Mesothelial cell of epicardium (in vitro differentiated cells): ENCODE data around the gene CARNS1. TPM values are rescaled to one million over a fixed set of nuclear protein-coding genes. Genes with fewer than 3 reads are reported as not detected.

Experiments
- DNase-seq, 2 experiments: peaks; one replicate each; pipeline ENCODE4 v3.0.0; 2021; ENCODE audit warnings: low spot score in 2 of 2; ENCODE audit not compliant: unreplicated experiment in 2 of 2
- H3K27ac Mint-ChIP-seq: 2 replicates; pipeline ENCODE4 v1.8.0; 2021; ENCODE audit warnings: mixed read lengths
- H3K27me3 Mint-ChIP-seq: 2 replicates; pipeline ENCODE4 v1.8.0; 2021; ENCODE audit warnings: low read depth, mixed read lengths
- H3K36me3 Mint-ChIP-seq: 2 replicates; pipeline ENCODE4 v1.8.0; 2021; ENCODE audit warnings: mixed read lengths
- H3K4me1 Mint-ChIP-seq: 2 replicates; pipeline ENCODE4 v1.8.0; 2021; ENCODE audit warnings: mixed read lengths
- H3K4me3 Mint-ChIP-seq: 2 replicates; pipeline ENCODE4 v1.8.0; 2021; ENCODE audit warnings: mild to moderate bottlenecking, moderate library complexity, mixed read lengths
- H3K9me3 Mint-ChIP-seq: 2 replicates; pipeline ENCODE4 v1.8.0; 2021; ENCODE audit warnings: mixed read lengths
- total RNA-seq: library from RNA; stranded (reverse); gene quantifications from 3 replicates; pipeline ENCODE4 v1.2.1, GENCODE V29; 2021
- TF ChIP-seq, protein P1 (sequence below): fragments of 200-600 bp; sonication (generic); IDR thresholded peaks from one replicate; pipeline ENCODE4 v1.5.0; 2021; ENCODE audit warnings: antibody characterized with exemption; ENCODE audit not compliant: unreplicated experiment

CARNS1 gene
- total RNA-seq, 1 donor from 2014 or later, result 21.1 TPM

DNA sequence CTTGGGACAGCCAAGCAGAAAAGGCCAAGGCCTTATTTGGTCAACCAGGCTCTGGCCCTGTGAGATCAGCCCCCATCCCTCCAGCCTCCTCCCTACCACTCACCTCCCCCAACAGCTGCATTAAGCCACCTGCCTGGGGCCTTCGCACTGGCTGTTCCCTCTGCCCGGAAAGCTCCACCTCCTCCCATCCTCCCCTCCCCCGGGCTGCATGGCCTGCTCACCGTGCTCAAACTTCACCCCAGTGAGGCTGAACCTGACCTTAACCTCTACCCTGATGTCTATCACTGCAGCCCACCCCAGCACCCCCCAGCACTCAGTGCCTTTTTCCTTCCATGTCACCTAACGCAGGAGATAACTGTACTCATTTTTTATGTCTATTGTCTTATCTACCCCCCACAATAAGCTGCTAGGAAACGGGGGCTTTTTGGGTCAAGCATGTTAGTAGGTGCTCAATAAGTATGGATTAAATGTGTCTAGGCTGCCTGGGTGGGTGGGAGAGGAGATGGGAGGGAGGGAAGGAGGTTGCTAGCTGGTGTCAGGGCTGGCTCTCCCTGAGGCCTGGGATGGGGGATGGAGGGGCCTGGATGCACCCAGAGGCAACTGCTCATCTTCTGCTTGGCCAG lies 21.1 kb downstream of the CARNS1 start:
- Mint-ChIP-seq H3K27ac (peak overlapping the region; percentile 21), H3K27me3 (no peaks in the 10 kb centered on the region), H3K36me3 (peaks cover 10% of the 10 kb centered on the region), H3K4me1 (peaks cover 3% of the 10 kb centered on the region), H3K9me3 (no peaks in the 10 kb centered on the region), H3K4me3 (no peak overlapping the region)
- TF ChIP-seq, protein P1, sequence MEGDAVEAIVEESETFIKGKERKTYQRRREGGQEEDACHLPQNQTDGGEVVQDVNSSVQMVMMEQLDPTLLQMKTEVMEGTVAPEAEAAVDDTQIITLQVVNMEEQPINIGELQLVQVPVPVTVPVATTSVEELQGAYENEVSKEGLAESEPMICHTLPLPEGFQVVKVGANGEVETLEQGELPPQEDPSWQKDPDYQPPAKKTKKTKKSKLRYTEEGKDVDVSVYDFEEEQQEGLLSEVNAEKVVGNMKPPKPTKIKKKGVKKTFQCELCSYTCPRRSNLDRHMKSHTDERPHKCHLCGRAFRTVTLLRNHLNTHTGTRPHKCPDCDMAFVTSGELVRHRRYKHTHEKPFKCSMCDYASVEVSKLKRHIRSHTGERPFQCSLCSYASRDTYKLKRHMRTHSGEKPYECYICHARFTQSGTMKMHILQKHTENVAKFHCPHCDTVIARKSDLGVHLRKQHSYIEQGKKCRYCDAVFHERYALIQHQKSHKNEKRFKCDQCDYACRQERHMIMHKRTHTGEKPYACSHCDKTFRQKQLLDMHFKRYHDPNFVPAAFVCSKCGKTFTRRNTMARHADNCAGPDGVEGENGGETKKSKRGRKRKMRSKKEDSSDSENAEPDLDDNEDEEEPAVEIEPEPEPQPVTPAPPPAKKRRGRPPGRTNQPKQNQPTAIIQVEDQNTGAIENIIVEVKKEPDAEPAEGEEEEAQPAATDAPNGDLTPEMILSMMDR, result no peak
- no peak for DNase-seq

DNA sequence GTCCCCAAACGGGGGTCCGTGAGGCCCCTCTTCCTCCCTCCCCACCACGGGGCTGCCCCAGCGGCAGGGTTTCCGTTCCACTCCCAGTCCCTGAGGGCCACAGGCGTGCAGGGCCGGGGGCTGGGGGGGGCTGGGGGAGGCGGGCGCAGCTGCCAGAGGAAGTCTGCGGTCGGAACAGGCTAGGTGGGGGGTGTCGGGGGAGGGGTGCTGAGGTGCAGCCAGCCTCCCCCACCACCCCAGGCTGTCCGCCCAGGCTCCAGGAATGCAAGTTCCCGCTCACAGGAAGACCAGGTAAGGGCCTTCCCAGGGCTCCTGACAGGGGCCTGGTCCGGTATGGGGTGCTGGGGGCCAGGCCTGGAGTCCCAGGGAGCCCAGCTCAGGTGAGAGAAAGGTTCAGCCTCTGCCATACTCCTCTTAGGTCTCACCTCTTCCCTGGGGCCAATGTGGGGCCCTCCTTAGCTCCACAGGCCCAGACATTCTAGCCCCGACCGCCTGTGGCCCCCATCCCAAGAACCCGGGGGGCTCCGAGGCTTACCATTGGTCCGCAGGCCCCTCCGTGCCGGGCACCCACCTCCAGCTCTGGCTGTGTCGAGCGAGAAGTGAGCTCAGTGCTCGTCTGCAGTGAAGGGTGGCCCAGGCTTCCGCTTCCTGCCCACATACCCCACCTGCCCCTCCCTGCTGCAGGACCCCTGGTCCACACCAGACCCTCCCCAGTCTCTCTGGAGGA lies 21.8 kb downstream of the CARNS1 start, which contains the start of gene PTPRCAP:
PTPRCAP (minus strand) TSS at position 601 of the 727 bp plus-strand sequence; CDS start at position 538, 63 bp downstream.
- Mint-ChIP-seq H3K27me3 (no peaks in the 10 kb centered on the region), H3K4me3 (no peak within 1 kb of the TSS), H3K36me3 (peaks cover 3% of the 10 kb centered on the region), H3K4me1 (peaks cover 3% of the 10 kb centered on the region), H3K27ac (peak within 1 kb of the TSS; percentile 34), H3K9me3 (no peaks in the 10 kb centered on the region)
- no peak for DNase-seq
- TF ChIP-seq, protein P1, result no peak

DNA sequence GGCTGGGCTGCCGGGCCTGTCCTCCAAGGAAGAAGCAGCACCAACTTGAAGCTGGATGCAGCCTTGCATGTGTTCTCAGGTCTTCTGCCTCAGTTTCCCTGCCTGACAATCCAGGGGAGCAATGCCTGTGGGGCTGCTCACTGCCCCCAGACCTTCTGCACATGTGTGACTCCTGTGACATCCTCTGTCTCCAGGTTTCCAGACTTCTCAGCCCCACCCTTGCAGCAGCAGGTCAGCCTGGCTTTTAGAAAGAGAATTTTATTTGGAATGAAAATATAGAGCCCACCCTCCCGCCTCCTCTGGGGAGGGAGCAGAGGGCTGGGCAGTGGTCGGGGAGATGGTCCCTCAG lies 22.3 kb downstream of the CARNS1 start:
- H3K4me3 Mint-ChIP-seq, result no peak overlapping the region

DNA sequence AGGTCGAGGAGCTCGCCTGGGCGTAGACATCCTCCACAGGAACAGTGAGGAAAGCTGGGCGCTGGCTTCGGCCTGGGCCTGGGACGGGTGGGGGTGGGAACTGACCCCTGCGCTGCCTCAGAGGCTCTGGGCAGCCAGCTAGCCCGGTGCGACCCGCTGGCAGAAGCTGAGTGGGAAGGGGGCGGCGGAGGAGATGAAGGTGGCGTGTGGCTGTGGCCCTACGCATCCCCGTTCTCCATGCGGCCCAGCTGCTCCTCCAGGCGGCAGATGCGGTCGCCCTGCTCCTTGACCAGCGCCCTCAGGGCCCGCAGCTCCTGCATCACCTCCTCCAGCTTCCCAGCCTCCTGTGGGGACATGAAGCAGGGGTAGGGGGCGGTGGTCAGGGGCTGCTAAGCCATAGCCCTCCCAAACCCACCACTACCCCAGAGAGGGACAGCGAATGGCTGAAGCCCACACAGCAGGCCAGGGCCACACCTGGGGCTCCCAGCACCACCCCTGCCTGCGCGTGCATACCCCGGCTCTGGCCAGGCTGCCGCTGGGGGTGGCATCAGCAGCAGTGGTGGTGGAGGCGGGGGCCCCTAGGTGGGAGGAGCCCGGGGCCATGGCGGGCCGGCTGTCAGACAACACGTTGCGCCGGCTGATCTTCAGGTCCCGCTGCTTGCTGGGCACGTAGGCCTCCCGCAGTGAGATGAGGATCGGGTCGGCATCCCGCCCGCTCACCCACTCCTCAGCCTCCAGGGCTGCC lies 22.9 kb downstream of the CARNS1 start:
- no peak for DNase-seq
- Mint-ChIP-seq H3K4me3 (no peak overlapping the region), H3K9me3 (no peaks in the 10 kb centered on the region), H3K27ac (no peak overlapping the region), H3K4me1 (peaks cover 9% of the 10 kb centered on the region), H3K36me3 (peaks cover 2% of the 10 kb centered on the region), H3K27me3 (no peaks in the 10 kb centered on the region)
- TF ChIP-seq, protein P1, result no peak

More for the DNA sequence above, 22.3 kb downstream of the CARNS1 start:
- H3K27ac Mint-ChIP-seq, result peak overlapping the region; percentile 34
- H3K36me3 Mint-ChIP-seq, result peaks cover 2% of the 10 kb centered on the region
- H3K4me1 Mint-ChIP-seq, result peaks cover 8% of the 10 kb centered on the region
- TF ChIP-seq, protein P1, result no peak
- no peak for DNase-seq
- H3K27me3 Mint-ChIP-seq, result no peaks in the 10 kb centered on the region
- no peaks in the 10 kb centered on the region for H3K9me3 Mint-ChIP-seq

DNA sequence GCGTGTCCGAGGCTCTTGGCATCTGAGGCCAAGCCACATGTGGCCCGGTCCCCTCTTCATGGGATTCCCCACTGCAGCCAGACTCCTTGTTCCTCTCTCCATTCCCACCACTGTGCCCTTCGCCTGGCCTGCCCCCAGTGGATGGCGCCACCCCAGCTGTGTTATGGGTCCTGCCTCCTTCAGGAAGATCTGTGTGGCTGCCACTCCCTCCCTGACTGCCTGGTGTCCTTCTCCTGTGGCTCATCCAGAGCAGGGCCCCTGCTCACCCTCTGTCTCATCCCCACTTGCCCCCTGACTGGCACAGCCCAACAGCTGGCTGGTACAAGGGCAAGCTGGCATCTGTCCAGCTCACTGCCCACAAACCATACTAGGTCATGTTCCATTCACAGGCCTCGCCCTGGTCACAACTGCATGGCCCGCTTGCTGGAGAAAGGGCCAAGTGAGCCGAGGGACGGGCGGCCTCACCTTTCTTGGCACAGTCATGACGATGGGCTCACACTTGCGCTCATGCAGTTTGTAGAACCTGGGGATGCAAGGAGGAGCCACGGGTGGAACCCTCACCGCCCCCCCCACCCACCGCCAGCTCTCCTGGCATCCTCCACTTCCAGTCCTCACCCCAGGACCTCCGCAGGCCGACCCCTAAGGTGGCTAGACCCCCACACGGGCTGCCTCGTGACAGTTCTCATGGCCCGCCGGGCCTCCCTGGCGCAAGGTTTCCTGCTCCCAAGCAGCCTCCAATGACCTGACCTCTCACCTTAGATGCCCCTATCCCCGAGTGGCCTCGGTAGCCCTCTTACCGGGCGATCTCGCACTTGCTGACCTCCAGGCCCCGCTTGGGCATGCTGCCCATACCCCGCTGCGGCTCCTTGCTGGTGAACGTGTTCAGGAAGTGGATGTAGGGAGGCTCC lies 24.1 kb downstream of the CARNS1 start:
- Mint-ChIP-seq H3K9me3 (no peaks in the 10 kb centered on the region), H3K27ac (peak overlapping the region; percentile 64), H3K27me3 (no peaks in the 10 kb centered on the region), H3K4me1 (peaks cover 9% of the 10 kb centered on the region), H3K36me3 (peaks cover 2% of the 10 kb centered on the region), H3K4me3 (no peak overlapping the region)
- TF ChIP-seq, protein P1, result no peak
- no peak for DNase-seq
